ENCODE measurements around the gene C8A. TPM values are rescaled to one million over a fixed set of nuclear protein-coding genes. Genes with fewer than 3 reads are reported as not detected.
A peak's percentile ranks its signal among the peaks of the same experiment; 100 is the strongest.

C8A gene
- total and polyA plus RNA-seq, 2 of the 13 experiments (the other 11 are each of a cell fraction or from before 2014, with no cell fraction given): 10.5 to 15.0 TPM

GRCh38 chr1:56863265-56863992 lies 8.8 kb downstream of the C8A start:
- in situ Hi-C loops (cut with HindIII; ENCODE audit: extremely low pct_ligation_motif_present, low pct_unique_long_range_greater_than_20kb): no loop called here
- BruUV-seq (replicated peaks): no TSS peak
- POLR2A ChIA-PET: no interaction called here

GRCh38 chr1:56864430-56864829 lies 9.8 kb downstream of the C8A start:
- Histone ChIP-seq H3K79me2 (ENCODE audit: insufficient read depth, low read length) (no peaks in the 10 kb centered on the region), H4K20me1 (ENCODE audit: insufficient read depth, low read length) (no peaks in the 10 kb centered on the region), H3K27ac (ENCODE audit: extremely low read length, insufficient read depth, low read length) (no peak overlapping the region), H3K4me2 (ENCODE audit: low read depth, low read length) (no peak overlapping the region), H3K9me3 (ENCODE audit: low read length) (no peaks in the 10 kb centered on the region), H2AFZ (ENCODE audit: low read length) (no peak overlapping the region), H3K27me3 (ENCODE audit: control insufficient read depth in 1 of 2, insufficient read depth in 2 of 2, low read length in 2 of 2) (no peaks in the 10 kb centered on the region), H3K4me3 (replicated peaks in 1 of 3; ENCODE audit: insufficient read depth in 1 of 3, low read depth in 2 of 3, low read length in 3 of 3) (no peak overlapping the region), H3K9ac (ENCODE audit: insufficient read depth, low read depth, low read length) (no peak overlapping the region), H3K4me1 (ENCODE audit: insufficient read depth, low read length) (no peaks in the 10 kb centered on the region), H3K36me3 (replicated peaks in 1 of 2; ENCODE audit: control insufficient read depth in 1 of 2, insufficient read depth in 2 of 2, low read length in 2 of 2) (no peaks in the 10 kb centered on the region)
- no TSS peak for BruUV-seq (replicated peaks)
- FAIRE-seq (no peak), DNase-seq (ENCODE audit: low spot score) (no peak), ATAC-seq (no peak)
- 98% methylated on average over 2 of the region's 2 CpGs for WGBS (ENCODE audit: low lambda C conversion rate)
- TF ChIP-seq UBTF (CRISPR knock-in tag; IDR thresholded peaks at IDR 0.05) (no peak), SP1 (IDR thresholded peaks at IDR 0.05) (no peak), SP1 (CRISPR knock-in tag; IDR thresholded peaks at IDR 0.05) (no peak), ZNF639 (CRISPR knock-in tag; conservative IDR thresholded peaks at IDR 0.05) (no peak)
- intact Hi-C loops (cut with micrococcal nuclease; ENCODE audit: unreplicated experiment): no loop called here
- in situ Hi-C loops (cut with HindIII; ENCODE audit: extremely low pct_ligation_motif_present, low pct_unique_long_range_greater_than_20kb): no loop called here
- POLR2A ChIA-PET: no interaction called here
- CTCF ChIA-PET (ENCODE audit: low intra/inter-chr PET ratio, low total read pairs): no interaction called here

More at GRCh38 chr1:56863265-56863992, 8.8 kb downstream of the C8A start:
- WGBS (ENCODE audit: low lambda C conversion rate): 97% methylated on average over 3 of the region's 3 CpGs
- H4K20me1 ChIP-seq (ENCODE audit: insufficient read depth, low read length): no peaks in the 10 kb centered on the region
- peak; percentile 86 for TF ChIP-seq HNRNPK (IDR thresholded peaks at IDR 0.05; ENCODE audit: low read depth, low read length, poor library complexity, severe bottlenecking)
- TF ChIP-seq PCBP1 (IDR thresholded peaks at IDR 0.05; ENCODE audit: borderline replicate concordance, low read depth, low read length): 0 out of 2 replicates have a peak, but pooled peaks have one; percentile 57
- no peak for TF ChIP-seq NR2F2 (IDR thresholded peaks at IDR 0.05; ENCODE audit: borderline replicate concordance, low read depth)
- H3K4me1 ChIP-seq (ENCODE audit: insufficient read depth, low read length): peaks cover 2% of the 10 kb centered on the region; the same call in 1 of the 2 replicates
- H3K9me3 ChIP-seq (ENCODE audit: low read length): no peaks in the 10 kb centered on the region
- H3K79me2 ChIP-seq (ENCODE audit: insufficient read depth, low read length): peaks cover 6% of the 10 kb centered on the region
- H3K27me3 ChIP-seq (ENCODE audit: control insufficient read depth in 1 of 2, insufficient read depth in 2 of 2, low read length in 2 of 2): no peaks in the 10 kb centered on the region
- CTCF ChIA-PET (ENCODE audit: low intra/inter-chr PET ratio, low total read pairs): no interaction called here
- no peak overlapping the region for H3K4me2 ChIP-seq (ENCODE audit: low read depth, low read length)
- no peak for FAIRE-seq
- intact Hi-C loops (cut with micrococcal nuclease; ENCODE audit: unreplicated experiment): no loop called here
- ATAC-seq: no peak
- H3K4me3 ChIP-seq (replicated peaks in 1 of 3; ENCODE audit: insufficient read depth in 1 of 3, low read depth in 2 of 3, low read length in 3 of 3): no peak overlapping the region
- H3K9ac ChIP-seq (ENCODE audit: insufficient read depth, low read depth, low read length): no peak overlapping the region
- no peak overlapping the region for H2AFZ ChIP-seq (ENCODE audit: low read length)
- no peak overlapping the region for H3K27ac ChIP-seq (ENCODE audit: extremely low read length, insufficient read depth, low read length)
- no peak for DNase-seq (ENCODE audit: low spot score)
- no peaks in the 10 kb centered on the region for H3K36me3 ChIP-seq (replicated peaks in 1 of 2; ENCODE audit: control insufficient read depth in 1 of 2, insufficient read depth in 2 of 2, low read length in 2 of 2)

Data from HepG2 (cell line).